C4-2B (cell line): ENCODE measurements around the gene XYLT1.

Source experiments
- ZFX ChIP-seq: fragments of 450-650 bp; IDR thresholded peaks from 2 replicates; pipeline ENCODE4 v1.6.1; 2017
- TF ChIP-seq, protein P1 (sequence below): fragments of 450-650 bp; conservative IDR thresholded peaks from 2 replicates; pipeline ENCODE4 v1.5.1; 2017; ENCODE audit warnings: mild to moderate bottlenecking

DNA sequence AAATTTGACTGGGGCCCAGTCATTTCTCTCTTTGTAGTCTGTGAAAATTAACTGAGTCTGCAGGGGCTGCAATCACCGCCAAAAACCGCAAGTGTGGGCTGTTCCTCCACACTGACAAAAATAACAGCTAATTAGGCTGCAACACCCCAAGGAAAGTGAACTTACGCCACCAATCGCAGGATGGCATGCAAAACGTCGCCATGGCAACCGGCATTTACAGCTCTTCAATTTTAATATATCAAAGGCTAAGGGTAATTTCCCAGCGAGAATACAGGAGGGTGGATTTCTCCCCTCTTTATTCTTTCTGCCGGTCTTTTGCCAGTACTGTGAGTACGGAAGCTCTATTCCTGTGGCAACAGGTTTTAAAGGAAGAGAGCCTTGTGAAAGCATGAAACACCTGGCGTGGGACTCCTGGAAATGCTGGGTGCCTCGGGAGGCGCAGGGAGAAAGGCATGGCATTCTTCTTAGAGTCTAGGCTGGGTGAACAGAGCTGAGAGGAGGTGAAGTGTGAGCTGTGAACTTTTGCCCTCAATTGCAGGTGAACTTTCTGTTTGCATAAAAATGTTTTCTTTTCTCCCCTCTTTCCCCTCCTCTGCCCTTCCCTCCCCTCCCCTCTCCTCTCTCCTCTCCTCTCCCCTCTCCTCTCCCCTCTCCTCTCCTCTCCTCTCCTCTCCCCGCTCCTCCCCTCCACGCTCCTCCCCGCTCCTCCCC is 399.7 kb downstream of the XYLT1 start:
- TF ChIP-seq, protein P1, sequence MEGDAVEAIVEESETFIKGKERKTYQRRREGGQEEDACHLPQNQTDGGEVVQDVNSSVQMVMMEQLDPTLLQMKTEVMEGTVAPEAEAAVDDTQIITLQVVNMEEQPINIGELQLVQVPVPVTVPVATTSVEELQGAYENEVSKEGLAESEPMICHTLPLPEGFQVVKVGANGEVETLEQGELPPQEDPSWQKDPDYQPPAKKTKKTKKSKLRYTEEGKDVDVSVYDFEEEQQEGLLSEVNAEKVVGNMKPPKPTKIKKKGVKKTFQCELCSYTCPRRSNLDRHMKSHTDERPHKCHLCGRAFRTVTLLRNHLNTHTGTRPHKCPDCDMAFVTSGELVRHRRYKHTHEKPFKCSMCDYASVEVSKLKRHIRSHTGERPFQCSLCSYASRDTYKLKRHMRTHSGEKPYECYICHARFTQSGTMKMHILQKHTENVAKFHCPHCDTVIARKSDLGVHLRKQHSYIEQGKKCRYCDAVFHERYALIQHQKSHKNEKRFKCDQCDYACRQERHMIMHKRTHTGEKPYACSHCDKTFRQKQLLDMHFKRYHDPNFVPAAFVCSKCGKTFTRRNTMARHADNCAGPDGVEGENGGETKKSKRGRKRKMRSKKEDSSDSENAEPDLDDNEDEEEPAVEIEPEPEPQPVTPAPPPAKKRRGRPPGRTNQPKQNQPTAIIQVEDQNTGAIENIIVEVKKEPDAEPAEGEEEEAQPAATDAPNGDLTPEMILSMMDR: no peak
- TF ChIP-seq ZFX: no peak
